Esophagus (tissue), 2 donors: Measurements from ENCODE around the gene HDAC4. TPM values are rescaled to one million over a fixed set of nuclear protein-coding genes. Genes with fewer than 3 reads are reported as not detected.

ENCODE experiments used
- H3K27ac ChIP-seq, 2 donors: one replicate each; pipeline ENCODE4 v1.5.1; 2013; ENCODE audit warnings: low read depth in 2 of 2, mild to moderate bottlenecking in 2 of 2, inconsistent platforms in 1 of 2, low read length in 1 of 2, moderate library complexity in 1 of 2
- H3K27me3 ChIP-seq, 2 donors: one replicate each; pipeline ENCODE4 v1.6.1; 2013; ENCODE audit warnings: low read length in 2 of 2, control low read depth in 1 of 2, mild to moderate bottlenecking in 1 of 2; ENCODE audit not compliant: insufficient read depth in 2 of 2, control insufficient read depth in 1 of 2
- H3K36me3 ChIP-seq, 2 donors: one replicate each; pipeline ENCODE4 v1.6.1; 2013; ENCODE audit warnings: low read length in 1 of 2; ENCODE audit not compliant: control insufficient read depth in 2 of 2, insufficient read depth in 2 of 2
- H3K4me1 ChIP-seq, 2 donors: one replicate each; pipeline ENCODE4 v1.6.1; 2013; ENCODE audit warnings: low read length in 1 of 2; ENCODE audit not compliant: control insufficient read depth in 2 of 2, insufficient read depth in 2 of 2
- H3K4me3 ChIP-seq, 2 donors: one replicate each; pipeline ENCODE4 v1.5.1; 2013; ENCODE audit warnings: low read length in 2 of 2, mild to moderate bottlenecking in 2 of 2, low read depth in 1 of 2, moderate library complexity in 1 of 2
- H3K9me3 ChIP-seq, 2 donors: one replicate each; pipeline ENCODE4 v1.6.1; 2013; ENCODE audit warnings: mild to moderate bottlenecking in 2 of 2, low read depth in 1 of 2, low read length in 1 of 2, moderate library complexity in 1 of 2; ENCODE audit not compliant: control insufficient read depth in 2 of 2, insufficient read depth in 1 of 2
- WGBS, 2 donors: extraction: QIAGEN DNeasy Blood & Tissue Kit; methylation state at CpG; one replicate each; pipeline ENCODE4 v1.1.7; 2013; 5-methylcytosine and 5-hydroxymethylcytosine counted together
- polyA plus RNA-seq, 2 donors: library from polyadenylated mRNA; stranded (reverse); fragments of 200-250 nt; gene quantifications; one replicate each; pipeline ENCODE4 v1.2.3, GENCODE V29; 2013
- donor health status: healthy with polysubstance abuse.
- donor health status: Bipolar disorder and iron deficiency.

Gene HDAC4
- polyA plus RNA-seq, 2 donors: 5.9 to 10.2 TPM

DNA sequence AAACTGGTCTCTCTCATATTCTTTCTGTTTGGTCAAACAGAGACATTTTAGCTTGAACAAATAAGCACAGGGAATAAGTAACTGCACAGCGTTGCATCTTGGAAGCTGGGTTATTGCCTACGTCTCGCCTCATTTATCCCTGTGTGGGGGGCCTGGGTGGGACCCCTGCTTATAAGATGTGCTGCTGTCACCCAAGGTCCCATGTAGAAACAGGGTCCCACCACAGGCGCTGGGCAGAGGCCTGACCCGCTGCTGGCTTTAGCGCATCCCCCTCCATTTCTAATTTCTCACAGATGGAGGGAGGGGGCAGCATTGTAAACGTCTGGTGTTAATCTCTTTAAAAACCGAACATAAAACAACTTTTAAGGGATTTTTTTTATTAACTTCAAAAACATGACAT, 207.8 kb downstream of the HDAC4 start:
- Histone ChIP-seq H3K27ac (no peak overlapping the region), H3K27me3 (no peaks in the 10 kb centered on the region), H3K36me3 (peaks cover 4 to 27% of the 10 kb centered on the region in 2 donors), H3K4me3 (no peak overlapping the region), H3K9me3 (peaks cover 0 to 11% of the 10 kb centered on the region in 2 donors), H3K4me1 (peaks cover 0 to 8% of the 10 kb centered on the region in 2 donors)
- 87 to 89% methylated on average over 8 of the region's 8 CpGs for WGBS, 2 donors

DNA sequence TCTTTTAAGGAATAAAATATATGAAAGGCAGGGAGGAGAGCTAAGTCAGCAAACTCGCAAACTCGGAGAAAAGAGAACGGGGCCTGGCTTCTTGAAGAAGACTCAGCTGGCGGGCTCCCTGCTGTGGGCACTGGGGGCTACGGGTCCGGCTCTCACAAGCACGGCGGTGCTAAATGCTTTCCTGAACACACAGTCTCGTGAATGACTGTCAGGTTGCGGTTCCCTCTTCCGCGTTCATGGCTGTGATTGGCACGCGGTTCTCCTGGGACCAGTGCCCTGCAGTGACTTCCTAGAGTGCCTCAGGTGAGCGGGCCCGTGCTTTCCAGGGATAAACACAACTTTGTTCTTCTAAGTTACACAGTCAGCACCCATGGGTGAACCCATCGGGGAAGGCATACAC, 208.4 kb downstream of the HDAC4 start:
- WGBS, 2 donors: 83 to 90% methylated on average over 17 of the region's 17 CpGs
- H3K27me3 ChIP-seq: no peaks in the 10 kb centered on the region
- no peak overlapping the region for H3K4me3 ChIP-seq
- peaks cover 0 to 8% of the 10 kb centered on the region in 2 donors for H3K4me1 ChIP-seq
- no peak overlapping the region for H3K27ac ChIP-seq
- H3K36me3 ChIP-seq: peaks cover 8 to 29% of the 10 kb centered on the region in 2 donors
- H3K9me3 ChIP-seq: peaks cover 0 to 11% of the 10 kb centered on the region in 2 donors

DNA sequence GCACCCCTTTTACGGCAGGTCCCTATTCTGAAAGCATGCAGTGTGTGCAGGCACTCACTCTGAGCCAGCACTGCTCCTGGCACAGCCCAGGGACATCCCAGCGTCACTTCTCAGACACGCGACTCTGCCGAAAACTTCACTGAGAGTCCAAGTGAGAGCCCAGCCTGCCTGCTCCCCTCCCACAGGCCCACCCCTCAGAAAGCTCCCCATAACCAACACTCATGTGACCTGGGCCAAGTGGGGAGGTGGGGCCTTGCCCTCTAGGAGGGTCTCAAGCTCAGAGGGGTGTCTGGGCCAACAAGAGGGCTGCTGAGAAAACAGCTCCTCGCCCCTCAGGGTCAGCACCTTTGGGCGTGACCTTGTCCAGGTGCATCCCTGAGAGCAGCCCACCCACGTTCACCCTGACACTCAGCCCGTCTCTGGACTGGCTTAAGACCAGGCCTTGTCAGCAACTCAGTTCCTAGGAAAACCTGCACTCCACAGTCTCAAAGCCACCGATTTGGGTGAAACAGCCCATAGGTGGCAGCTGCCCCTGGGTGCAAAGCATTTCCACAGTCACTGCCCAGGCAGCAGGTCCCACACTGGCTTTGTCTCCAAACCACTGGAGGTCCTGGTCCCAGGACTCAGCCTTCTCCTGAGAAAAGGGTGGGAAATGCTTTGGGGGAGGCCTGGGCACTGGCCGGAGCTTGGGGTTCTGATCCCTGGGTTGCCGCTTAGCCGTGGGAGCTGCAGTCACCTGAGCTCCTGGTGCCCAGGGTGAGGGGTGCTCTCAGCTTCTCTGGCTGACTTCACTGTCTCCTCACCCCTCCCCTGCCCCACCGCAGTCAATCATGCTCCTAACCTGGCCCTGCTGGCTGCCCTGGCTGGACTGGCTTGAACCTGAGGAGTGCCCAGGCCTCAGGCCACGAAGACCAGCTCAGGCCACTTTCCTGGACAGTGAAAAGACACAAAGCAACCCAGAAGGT, 209.6 kb downstream of the HDAC4 start:
- Histone ChIP-seq H3K9me3 (peaks cover 0 to 11% of the 10 kb centered on the region in 2 donors), H3K27me3 (no peaks in the 10 kb centered on the region), H3K27ac (no peak overlapping the region), H3K4me1 (no peaks in the 10 kb centered on the region), H3K4me3 (no peak overlapping the region), H3K36me3 (peaks cover 17 to 27% of the 10 kb centered on the region in 2 donors)
- WGBS, 2 donors: 88 to 95% methylated on average over 15 of the region's 15 CpGs

DNA sequence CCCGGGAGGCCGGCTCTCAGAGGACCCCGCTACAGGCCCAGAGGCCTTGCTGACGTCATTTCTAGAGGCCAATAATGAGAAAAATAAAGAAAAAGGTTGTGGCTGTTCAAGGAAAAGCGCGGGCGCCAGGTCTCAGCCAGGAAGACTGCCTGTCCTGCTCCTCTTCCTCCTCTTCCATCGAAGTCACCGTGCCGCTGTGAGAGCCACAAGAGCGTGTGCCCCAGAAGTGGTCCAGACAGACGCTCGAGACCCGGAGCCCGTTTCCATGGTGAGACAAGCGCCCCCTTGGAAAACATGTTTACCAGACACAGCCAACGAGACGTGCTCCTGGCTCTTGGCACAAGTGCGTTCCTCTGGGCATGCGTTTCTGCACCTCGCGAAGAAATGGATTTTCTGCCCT, 210.5 kb downstream of the HDAC4 start:
- no peaks in the 10 kb centered on the region for H3K27me3 ChIP-seq
- H3K27ac ChIP-seq: no peak overlapping the region
- no peaks in the 10 kb centered on the region for H3K4me1 ChIP-seq
- H3K9me3 ChIP-seq: peaks cover 0 to 11% of the 10 kb centered on the region in 2 donors
- H3K4me3 ChIP-seq: no peak overlapping the region
- WGBS, 2 donors: 94 to 96% methylated on average over 22 of the region's 22 CpGs
- peaks cover 17 to 30% of the 10 kb centered on the region in 2 donors for H3K36me3 ChIP-seq

DNA sequence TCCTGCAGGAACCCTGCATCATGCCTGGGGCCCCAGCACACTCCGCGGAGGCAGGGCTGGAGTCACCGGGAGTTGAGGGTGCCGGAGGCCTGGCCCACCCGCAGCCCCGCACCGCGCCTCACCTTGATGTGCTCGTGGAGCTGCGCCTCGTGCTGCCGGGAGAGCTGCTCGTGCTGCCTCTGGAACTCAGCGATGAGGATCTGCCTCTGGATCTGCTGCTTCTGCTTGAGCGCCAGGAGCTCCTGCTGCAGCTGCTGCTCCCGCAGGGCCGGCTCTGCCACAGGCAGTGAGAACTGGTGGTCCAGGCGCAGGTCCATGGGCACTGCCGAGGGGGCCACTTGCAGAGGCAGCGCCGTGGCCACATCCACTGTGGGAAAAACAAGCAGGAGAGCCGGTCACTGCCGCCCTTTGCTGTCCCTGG, 211.1 kb downstream of the HDAC4 start:
- Histone ChIP-seq H3K4me1 (no peaks in the 10 kb centered on the region), H3K27me3 (no peaks in the 10 kb centered on the region), H3K27ac (no peak overlapping the region), H3K36me3 (peaks cover 17 to 26% of the 10 kb centered on the region in 2 donors), H3K4me3 (no peak overlapping the region), H3K9me3 (peaks cover 0 to 11% of the 10 kb centered on the region in 2 donors)
- WGBS, 2 donors: 98% methylated on average over 21 to 23 of the region's 23 CpGs

DNA sequence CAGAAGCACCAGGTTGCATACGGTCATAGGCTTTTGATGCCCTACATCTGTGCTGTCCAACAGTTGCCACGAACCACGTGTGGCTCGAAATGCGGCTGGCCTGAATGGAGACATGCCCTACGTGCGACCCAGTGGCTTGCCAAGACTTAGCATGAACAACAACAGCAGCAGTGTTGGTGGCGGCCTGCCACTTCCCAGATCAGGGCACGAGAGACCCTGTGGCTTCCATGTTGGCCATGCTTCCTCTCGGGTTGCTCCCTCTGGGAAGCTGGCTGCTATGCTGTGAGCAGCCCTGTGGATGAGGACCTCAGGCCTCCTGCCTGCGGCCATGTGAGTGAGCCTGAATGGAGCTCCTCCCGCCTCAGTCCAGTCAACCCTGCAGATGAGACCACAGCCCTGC, 212.3 kb downstream of the HDAC4 start:
- peaks cover 0 to 11% of the 10 kb centered on the region in 2 donors for H3K9me3 ChIP-seq
- H3K4me1 ChIP-seq: no peaks in the 10 kb centered on the region
- WGBS, 2 donors: 98 to 99% methylated on average over 12 of the region's 12 CpGs
- H3K36me3 ChIP-seq: peaks cover 17 to 23% of the 10 kb centered on the region in 2 donors
- H3K4me3 ChIP-seq: no peak overlapping the region
- no peak overlapping the region for H3K27ac ChIP-seq
- H3K27me3 ChIP-seq: no peaks in the 10 kb centered on the region

DNA sequence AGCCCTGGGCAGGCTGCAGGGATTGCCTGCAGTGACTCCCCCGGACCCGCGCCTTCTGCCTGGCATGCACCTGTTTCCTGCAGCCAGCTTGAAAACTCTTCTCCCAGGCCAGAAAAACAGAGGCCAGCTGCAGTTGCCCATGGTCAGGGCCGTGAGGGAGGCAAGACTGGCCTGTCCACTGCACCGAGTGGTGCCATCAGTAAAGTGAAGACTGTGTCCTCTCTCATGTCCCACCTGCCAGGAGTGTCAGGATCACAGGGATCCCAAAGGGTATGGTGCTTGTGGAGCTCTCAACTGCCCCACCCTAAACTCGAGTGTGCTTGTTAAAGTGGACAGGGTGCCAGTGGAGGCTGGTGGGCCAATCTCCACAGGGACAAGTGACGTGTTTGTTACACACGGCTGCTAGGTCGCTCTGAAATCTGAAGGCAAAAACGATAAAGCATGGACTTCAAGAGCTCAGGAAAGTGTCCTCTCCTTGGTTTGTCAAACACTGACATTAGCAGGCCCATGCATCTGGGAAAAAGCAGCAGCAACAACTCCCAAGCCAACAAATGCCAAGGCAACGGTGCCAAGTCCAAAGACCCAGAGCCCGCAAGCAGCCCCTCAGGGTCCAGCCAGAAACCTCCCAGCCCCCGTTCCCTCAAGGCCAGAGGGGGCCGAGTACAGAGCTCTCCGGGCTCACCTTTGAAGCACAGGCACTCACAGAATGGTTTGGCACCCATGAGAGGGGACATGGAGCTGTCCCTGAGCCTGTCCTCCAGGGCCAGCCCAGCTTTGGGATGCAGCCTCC, 213.2 kb downstream of the HDAC4 start:
- no peak overlapping the region for H3K4me3 ChIP-seq
- H3K4me1 ChIP-seq: no peaks in the 10 kb centered on the region
- WGBS, 2 donors: 88 to 95% methylated on average over 15 of the region's 15 CpGs
- peaks cover 17 to 26% of the 10 kb centered on the region in 2 donors for H3K36me3 ChIP-seq
- H3K27ac ChIP-seq: no peak overlapping the region
- H3K9me3 ChIP-seq: peaks cover 0 to 11% of the 10 kb centered on the region in 2 donors
- no peaks in the 10 kb centered on the region for H3K27me3 ChIP-seq

DNA sequence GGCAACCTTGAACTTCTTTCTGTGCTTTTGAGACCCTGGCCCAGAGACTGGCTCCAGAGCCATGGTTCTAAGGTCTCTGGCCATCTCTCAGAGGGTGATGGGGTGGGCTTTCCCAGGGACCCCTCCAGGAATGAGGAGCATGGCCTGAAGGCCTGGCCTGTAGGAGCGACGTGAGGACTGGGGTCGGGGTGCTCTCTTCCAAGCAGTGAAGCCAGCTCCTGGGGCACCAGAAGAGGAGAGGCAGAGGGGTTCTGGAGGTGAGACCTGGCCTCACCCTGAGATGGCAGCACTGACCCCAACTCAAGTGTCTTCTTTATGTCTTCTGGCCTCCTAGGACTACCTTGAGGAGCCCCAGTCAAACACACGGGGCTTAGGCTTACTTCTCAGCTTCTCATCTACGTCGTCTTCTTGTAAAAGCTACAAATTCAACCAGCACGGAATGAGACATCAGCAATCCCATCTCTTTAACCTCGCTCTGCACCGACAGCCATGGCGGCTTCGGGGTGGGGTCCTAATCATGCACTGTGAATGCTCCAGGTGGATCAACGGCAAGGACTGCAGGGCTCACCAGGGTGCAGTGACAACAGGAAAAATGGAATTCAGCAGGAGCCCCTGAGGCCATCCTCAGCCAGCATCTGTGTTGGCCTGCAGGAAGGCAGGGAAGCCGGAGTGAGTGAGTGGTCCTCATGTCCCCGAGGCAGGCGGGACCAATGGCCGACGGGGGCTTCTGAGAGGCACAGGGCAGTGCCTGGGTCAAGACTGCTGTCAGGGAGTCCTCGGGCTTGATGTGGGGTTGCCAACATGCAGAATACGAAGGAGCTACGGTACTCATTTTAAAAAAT, 214.1 kb downstream of the HDAC4 start:
- WGBS, 2 donors: 91 to 96% methylated on average over 20 of the region's 20 CpGs
- peaks cover 17 to 29% of the 10 kb centered on the region in 2 donors for H3K36me3 ChIP-seq

More for the DNA sequence above, 214.1 kb downstream of the HDAC4 start:
- no peak overlapping the region for H3K4me3 ChIP-seq
- no peaks in the 10 kb centered on the region for H3K27me3 ChIP-seq
- H3K4me1 ChIP-seq: no peaks in the 10 kb centered on the region
- no peak overlapping the region for H3K27ac ChIP-seq
- peaks cover 0 to 11% of the 10 kb centered on the region in 2 donors for H3K9me3 ChIP-seq
